GM12864 (cell line): ENCODE data around the gene BRD9.
"Not testable (repeated sequence)": the region's sequence is repeated elsewhere in the genome, so short reads cannot be mapped to it uniquely, and the experiment has no call there.

ENCODE experiments used
- DNase-seq: peaks from one replicate; pipeline ENCODE4 v3.0.0-alpha.2; 2011; ENCODE audit warnings: low read depth
- H3K4me3 ChIP-seq: 2 replicates; pipeline ENCODE4 v1.5.1; 2011; ENCODE audit warnings: mild to moderate bottlenecking, low read depth, low read length, control low read depth
- TF ChIP-seq, protein P1 (sequence below): IDR thresholded peaks from 2 replicates; pipeline ENCODE4 v1.5.1; 2011; ENCODE audit warnings: low read depth, mild to moderate bottlenecking, moderate library complexity, low read length, control low read depth, inconsistent platforms; ENCODE audit errors: missing control alignments

The BRD9 gene

GRCh38 chr5:848671-849111, 43.9 kb downstream of the BRD9 start:
- H3K4me3 ChIP-seq = no peak overlapping the region
- DNase-seq = no peak
- TF ChIP-seq, protein P1, sequence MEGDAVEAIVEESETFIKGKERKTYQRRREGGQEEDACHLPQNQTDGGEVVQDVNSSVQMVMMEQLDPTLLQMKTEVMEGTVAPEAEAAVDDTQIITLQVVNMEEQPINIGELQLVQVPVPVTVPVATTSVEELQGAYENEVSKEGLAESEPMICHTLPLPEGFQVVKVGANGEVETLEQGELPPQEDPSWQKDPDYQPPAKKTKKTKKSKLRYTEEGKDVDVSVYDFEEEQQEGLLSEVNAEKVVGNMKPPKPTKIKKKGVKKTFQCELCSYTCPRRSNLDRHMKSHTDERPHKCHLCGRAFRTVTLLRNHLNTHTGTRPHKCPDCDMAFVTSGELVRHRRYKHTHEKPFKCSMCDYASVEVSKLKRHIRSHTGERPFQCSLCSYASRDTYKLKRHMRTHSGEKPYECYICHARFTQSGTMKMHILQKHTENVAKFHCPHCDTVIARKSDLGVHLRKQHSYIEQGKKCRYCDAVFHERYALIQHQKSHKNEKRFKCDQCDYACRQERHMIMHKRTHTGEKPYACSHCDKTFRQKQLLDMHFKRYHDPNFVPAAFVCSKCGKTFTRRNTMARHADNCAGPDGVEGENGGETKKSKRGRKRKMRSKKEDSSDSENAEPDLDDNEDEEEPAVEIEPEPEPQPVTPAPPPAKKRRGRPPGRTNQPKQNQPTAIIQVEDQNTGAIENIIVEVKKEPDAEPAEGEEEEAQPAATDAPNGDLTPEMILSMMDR = no peak

DNA sequence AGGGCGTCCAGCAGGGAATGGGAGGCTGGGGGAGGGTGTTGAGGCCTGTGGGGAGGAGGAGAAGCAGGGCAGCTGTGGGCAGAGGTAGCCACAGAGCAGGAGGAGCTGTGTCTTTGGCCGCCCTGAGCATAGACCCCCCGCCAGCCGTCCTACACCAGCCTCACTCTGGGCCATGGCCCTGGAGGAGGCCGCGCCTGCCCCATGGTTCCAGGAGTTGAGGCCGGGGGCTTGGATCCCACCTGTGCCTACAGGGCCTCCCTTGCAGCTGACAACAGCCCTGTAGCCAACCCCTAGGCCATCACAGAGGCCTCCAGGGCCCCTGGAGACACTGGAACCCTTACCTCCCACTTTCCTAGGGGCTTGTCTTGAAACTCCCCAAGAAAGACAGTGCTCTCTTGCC, 44.9 kb downstream of the BRD9 start:
- H3K4me3 ChIP-seq, DNase-seq: not testable (repeated sequence)

DNA sequence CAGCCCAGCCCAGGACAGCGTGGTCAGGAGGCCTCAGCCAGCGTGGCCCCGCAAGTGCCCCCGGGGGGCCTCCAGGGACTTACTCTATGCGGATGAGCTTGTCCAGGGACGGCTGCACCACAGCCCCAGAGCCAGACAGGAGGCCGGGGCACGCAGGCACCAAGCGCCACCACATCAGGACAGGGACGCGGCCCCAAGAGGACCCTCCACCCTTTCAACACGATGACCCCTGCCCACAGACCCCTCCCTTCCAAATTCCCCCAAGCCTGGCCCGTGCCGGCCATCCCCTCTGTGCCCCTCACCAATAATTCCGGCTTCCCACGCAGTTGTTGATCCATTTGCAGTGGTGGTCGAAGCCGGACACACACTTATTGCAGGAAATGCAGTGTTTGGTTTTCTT, 45.4 kb downstream of the BRD9 start:
- H3K4me3 ChIP-seq, DNase-seq: not testable (repeated sequence)

- DNase-seq = peak; percentile 21
- not testable (repeated sequence) for H3K4me3 ChIP-seq
These were observed 46.0 kb downstream of the BRD9 start for GRCh38 chr5:846602-847091.

DNA sequence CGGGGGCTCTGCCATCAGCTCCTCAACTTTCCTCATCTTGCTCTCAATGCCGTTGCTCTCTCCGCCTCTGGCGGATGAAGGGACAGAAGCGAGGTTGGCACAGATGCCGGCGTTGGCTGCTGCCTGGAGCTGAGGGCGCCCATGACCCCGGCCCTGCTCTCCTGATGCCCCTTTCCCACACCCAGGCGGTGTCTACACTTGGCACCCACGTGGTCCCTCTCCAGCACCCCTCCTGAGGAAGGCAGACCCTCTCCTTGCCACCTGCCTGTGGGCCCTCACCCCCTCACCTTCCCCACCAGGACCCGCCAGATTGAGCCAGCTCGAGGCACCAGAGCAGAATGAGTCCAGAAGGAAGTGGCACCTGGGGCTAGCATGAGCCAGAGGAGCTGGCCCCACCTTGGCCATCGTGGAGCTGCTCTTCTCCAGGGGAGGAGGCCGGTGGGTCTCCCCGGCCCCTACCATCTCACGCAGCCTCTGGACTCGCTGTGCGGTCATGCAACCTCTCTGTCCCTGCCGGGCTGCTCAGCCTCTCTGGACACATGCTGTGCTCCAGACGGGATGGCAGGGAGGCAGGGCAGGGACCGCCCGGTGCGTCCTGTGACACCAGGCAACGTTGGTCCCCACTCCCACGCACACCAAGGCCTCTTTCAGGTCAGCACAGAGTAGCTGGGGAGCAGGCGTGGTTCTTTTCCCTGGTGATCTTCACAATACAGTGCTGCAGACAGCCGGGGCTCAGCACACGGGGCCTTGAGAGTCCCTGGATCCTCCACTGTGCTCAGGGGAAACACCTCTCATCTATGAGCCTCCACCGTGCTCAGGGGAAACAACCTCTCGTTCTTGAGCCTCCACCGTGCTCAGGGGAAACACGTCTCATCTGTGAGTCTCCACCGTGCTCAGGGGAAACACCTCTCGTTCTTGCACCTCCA, 46.7 kb downstream of the BRD9 start:
- H3K4me3 ChIP-seq, DNase-seq: not testable (repeated sequence)

DNA sequence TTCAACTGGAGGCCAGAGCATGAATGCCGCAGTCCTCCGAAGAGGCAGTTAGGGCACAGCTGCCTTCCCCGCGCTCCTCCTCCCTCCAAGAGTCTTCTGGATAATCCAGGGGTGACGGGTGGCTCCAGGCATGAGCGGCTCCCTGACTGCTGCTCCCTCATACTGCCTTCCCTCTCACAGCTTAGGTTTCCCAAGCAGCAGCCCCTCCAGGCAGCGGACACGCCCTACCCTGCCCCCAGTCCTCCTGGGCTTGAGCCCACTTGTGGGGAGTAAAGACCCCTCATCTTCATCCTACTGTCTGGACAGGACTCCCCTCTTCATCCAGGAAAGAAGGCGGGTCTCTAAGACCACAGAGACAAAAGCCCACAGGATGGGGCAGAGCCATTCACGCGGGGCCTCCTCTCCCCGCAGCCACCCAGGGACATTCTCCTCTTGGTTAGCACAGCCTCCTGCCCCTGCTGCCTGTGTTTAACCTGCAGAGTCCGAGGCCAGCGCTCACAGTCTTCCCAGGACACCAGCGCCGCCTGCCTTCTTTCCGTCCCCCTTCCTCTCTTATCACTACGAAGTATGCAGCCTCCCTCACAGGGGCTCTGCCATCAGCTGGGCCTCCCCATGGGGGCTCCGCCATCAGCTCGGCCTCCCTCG, 47.4 kb downstream of the BRD9 start:
- DNase-seq, H3K4me3 ChIP-seq: not testable (repeated sequence)

DNA sequence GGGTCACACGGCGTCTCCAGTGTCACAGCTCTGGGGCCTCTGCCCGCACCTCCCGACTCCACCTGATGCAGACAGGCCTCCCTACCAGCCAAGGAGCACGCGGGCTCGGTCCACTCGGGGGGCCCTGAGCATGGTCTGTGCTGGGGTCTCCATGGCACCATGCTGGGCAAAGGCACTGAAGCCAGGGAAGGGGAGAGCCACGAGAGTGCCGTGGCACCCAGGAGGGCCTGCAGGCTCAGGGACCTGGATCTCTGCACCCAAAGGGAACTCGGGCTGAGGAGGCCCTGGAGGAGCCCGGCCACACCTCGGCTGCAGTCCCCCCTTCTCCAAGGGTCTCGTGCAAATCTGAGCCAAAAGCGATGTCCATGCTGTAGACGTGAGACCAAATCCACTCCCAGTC, 48.2 kb downstream of the BRD9 start:
- not testable (repeated sequence) for H3K4me3 ChIP-seq, DNase-seq

DNA sequence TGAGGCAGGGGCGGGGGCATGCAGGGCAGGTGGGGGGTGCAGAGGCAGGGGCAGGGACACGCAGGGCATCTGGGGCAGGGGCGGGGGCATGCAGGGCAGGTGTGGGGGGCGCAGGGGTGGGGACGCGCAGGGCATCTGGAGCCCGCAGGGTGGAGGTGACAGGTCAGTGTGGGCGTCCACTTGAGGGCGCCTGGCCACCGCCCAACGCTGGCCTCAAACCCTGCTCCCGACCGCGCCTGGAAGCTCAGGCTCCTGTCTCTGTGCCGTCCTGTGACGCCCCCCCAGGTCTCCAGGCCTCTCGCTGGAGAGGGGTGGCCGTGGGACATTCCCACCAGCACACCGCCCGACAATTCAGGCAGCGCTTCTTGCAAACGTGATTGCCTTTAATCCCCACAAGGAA, 48.7 kb downstream of the BRD9 start:
- DNase-seq, H3K4me3 ChIP-seq: not testable (repeated sequence)

- DNase-seq, H3K4me3 ChIP-seq: not testable (repeated sequence)
These were observed 49.2 kb downstream of the BRD9 start for GRCh38 chr5:843371-843770.

- DNase-seq = not testable (repeated sequence)
These were observed 50.0 kb downstream of the BRD9 start for GRCh38 chr5:842402-843221.

GRCh38 chr5:841531-842401, 50.8 kb downstream of the BRD9 start:
- DNase-seq, H3K4me3 ChIP-seq: not testable (repeated sequence)

More at GRCh38 chr5:842402-843221, 50.0 kb downstream of the BRD9 start:
- H3K4me3 ChIP-seq = not testable (repeated sequence)

- not testable (repeated sequence) for DNase-seq, H3K4me3 ChIP-seq
These were observed 51.6 kb downstream of the BRD9 start for GRCh38 chr5:840974-841435.

- DNase-seq, H3K4me3 ChIP-seq: not testable (repeated sequence)
These were observed 52.3 kb downstream of the BRD9 start for GRCh38 chr5:840118-840973.

DNA sequence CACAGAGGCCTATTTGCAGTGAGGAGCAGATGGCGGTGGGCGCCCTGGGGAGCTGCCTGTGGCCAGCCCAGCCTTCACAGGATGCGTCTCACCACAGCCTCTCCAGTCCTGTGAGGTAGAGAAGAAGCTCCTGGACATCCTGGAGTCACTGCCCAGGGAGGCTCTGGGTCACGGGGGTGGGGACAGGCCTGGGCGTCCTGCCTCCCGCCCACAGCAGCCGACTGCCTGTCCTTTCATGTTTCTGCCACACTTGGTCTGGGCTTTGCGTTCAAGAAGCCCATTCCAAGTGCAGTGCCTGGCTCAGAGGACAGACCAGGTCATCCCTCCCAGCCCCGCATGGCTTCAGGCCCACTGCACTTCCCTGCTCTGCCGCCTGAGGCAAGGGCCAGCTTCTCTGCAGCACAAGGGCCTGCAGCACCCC, 54.2 kb downstream of the BRD9 start:
- H3K4me3 ChIP-seq, DNase-seq: not testable (repeated sequence)

DNA sequence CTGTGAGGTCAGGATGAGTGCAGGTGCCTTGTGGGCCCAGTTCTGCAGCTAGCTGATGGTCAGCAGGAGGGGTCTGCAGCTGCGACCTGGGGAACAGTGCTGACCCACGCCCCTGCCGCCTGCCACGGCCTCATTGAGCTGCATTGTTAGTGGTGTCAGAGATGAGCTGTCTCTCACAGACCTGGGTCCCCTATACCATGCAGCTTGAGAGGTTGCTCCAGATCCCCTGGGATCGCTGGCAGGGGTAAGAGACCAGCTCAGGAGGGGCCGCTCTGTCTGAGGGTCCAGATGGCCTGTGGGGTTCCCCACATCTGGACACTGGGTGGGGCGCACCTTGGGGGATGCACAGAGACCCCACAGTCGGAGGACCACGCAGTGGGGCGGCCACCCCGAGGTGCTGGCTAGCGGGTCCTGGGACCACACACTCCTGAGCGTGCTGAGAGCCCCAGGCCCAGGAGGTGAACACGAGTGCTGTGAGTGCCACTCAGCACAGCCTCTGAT, 54.9 kb downstream of the BRD9 start:
- not testable (repeated sequence) for H3K4me3 ChIP-seq

More for the DNA sequence above, 54.9 kb downstream of the BRD9 start:
- DNase-seq = not testable (repeated sequence)
